ENCODE results near the gene PRPF31. TPM values are rescaled to one million over a fixed set of nuclear protein-coding genes. Genes with fewer than 3 reads are reported as not detected.
"Not testable (repeated sequence)": the region's sequence is repeated elsewhere in the genome, so short reads cannot be mapped to it uniquely, and the experiment has no call there.

PRPF31 gene
- polyA plus RNA-seq, 1 donor, result 68.7 TPM

DNA sequence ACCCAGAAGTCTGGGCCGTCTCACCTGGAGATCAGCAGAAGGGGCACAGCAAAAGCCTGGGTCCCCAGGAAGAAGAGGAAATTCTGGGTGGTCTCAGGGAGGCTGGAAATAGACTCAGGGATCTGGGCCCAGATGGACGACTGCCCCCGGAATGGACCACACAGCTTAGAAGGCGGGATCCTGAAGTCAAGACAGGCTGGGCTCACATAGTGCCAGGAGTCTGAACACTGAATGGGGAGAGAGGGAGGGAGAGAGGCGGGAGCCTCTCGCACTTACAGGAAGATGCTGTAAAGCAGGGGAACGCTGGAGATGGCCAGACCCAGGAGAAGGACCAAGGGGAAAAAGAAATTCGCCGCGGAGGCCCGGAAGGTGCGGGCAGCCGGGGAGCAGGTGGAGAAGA lies 45.3 kb downstream of the PRPF31 start:
- DNase-seq, result no peak

DNA sequence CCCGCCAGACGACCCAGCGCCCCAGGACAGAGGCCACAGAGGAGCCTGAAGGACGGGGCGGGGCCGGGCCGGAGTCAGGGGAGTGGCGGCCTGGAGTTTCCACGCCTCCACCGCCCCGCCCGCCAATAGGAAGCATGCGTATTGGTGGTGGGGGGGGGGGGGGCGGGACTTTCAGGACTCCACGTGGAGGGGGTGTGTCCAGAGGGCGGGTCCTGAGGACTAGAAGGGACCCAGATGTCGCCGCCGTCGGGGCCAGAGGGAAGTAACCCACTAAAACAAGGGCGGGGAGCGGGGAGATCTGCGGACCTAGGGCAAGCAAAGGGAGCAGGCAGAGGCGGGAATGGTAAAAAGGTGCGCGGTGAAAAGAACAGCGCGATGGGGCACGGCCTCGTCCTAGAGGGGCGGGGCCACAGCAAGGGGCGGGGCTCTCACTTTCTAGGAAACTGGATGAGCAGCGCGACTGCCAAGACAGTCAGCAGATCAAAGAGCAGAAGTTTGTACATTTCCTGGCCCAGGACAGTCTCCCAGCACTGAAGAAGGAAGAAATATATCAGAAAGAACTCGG lies 46.8 kb downstream of the PRPF31 start:
- DNase-seq, result no peak

DNA sequence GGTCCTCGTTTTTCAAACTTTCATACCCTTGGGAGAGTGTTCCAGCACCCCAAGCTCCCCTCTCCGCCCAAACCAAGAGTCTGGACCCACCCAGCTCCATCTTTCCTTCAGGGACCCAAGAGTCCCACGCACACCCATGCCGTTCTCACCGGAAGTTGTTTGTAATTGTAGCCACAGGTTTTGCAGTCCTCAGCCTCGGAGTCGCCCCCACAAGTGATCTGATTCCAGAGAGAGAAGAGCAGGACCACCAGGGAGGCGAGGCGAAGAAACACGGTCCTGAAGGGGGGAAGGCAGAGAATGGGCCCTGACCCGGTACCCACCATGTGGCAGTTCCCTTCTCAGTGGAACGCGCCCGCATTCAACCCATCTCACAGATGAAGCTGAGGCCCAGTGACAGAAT lies 47.3 kb downstream of the PRPF31 start:
- DNase-seq, result no peak

DNA sequence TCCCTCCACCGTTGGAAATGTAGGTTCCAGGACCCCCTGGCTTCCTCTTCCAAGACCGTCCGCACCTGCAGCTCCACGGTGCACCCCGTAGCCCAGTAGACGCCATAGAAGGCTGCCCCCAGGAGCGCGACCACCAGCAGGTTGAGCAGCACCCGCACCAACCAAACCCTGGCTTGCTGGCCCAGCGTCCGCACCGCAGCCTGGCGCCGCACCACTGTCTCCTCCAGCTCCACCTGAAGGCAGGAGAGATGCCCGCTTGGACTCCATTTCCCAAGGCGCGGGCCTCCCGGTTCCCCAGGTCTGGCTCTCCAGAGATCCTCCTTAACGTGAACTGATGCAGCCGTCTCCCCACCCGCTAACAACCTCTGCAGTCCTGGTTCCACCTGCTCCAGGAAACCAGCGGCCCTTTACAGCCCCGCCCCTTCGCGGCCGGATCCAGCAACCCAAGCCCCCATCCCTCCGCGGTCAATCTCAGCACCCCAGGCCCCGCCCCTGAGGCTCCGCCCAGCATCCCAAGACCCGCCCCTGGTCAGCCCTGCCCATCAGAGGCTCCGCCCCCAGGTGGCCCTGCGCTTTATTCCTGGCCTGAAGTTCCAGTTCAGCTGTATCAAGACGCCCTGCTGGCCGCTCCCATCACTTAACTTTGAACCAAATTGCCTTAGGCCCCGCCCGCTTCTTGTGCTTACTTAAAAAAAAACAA lies 49.0 kb downstream of the PRPF31 start:
- no peak for DNase-seq

DNA sequence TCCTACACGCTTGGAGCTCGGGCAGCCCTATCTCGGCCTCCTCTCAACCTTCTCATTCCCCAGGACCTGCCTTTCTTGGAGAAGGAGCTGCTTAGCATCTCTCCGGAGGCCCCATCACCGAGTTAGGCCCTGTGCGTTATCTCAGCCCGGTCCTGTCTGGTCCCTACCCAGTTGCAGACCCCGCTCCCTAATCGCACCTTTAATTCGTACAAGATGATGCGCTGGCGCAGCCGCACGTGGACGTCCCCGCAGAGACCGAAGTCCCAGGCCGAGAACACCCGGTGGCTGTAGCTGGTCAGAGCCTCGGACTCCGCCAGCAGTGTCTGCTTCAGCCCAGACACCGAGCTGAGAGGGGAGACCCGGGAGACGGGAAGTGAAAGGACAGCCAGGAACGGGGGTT lies 49.7 kb downstream of the PRPF31 start:
- DNase-seq, result no peak

DNA sequence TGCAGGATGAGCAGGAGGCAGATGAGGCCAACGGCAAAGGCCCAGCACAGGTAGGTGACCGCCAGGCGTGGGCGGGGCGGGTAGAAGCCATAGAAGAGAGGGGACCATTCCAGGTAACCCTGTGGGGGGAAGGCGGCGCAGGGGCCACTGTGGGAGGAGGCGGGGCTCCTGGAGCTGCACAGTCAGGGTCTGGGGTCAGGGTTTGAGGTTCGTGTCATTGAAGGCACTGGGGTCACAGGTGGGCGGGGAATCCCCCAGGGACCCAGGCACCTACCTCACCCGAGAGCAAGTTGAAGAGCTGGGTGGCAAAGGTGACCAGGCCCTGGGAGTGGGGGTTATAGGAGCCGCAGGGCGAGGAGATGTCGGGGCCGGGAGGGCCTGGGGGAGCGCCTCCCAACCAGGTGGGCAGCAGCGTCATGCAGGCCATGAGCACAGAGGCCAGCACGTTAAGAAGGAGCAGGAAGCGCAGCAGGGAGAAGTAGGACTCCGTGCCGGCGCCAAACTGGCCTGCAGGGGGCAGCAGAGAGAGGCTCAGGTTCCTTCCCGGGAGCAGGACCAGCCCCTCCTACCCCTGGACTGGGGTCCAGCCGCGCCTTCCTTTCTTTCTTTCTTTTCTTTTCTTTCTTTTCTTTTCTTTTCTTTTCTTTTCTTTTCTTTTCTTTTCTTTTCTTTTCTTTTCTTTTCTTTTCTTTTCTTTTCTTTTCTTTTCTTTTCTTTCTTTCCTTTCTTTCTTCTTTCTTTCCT lies 52.8 kb downstream of the PRPF31 start:
- DNase-seq, result peak; percentile 86

DNA sequence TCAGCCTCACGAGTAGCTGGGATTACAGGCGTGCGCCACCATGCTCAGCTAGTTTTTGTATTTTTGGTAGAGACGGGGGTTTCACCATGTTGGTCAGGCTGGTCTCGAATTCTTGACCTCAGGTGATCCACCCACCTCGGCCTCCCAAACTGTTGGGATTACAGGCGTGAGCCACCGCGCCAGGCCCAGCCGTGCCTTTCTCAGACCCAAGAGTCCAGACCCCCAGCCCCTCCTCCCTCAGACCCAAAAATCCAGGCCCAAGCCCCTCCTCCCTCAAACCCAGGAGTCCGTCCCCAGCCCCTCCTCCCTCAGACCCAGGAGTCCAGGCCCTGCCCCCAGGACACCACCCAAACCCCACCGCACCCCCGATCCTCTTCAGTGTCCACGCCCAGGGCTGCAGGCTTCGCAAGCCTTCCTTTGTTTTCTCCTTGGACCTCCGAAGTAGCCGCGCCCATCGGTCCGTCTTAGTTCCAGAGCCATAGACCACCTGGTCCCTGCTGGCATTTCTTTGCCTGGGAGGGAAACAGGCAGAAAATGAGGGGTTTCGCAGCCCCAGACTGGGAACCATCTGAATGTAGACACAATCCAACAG lies 53.7 kb downstream of the PRPF31 start:
- no peak for DNase-seq

DNA sequence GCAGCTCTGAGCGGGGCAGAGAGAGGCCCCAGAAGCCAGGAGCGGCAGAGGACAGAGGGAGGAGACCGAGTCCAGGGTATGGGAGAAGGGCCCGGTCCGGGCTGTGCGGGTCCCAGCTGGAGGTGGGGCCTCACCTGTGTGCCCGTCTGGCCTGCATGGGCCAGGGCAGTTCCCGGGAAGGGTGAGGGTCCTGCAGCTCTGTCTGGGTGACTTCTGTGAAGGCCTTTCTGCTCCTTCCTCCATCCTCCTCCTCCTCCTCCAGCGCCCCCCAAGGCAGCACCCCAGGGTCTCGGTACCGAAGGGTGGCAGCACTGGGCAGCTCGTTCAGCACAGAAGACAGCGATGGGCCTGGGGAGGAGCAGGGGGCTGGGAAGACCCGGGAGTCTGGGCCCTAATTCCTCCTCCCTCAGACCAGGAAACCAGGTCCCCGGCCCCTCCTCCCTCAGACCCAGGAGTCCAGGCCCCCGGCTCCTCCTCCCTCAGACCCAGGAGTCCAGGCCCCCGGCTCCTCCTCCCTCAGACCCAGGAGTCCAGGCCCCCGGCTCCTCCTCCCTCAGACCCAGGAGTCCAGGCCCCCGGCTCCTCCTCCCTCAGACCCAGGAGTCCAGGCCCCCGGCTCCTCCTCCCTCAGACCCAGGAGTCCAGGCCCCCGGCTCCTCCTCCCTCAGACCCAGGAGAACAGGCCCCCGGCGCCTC lies 56.3 kb downstream of the PRPF31 start:
- not testable (repeated sequence) for DNase-seq

DNA sequence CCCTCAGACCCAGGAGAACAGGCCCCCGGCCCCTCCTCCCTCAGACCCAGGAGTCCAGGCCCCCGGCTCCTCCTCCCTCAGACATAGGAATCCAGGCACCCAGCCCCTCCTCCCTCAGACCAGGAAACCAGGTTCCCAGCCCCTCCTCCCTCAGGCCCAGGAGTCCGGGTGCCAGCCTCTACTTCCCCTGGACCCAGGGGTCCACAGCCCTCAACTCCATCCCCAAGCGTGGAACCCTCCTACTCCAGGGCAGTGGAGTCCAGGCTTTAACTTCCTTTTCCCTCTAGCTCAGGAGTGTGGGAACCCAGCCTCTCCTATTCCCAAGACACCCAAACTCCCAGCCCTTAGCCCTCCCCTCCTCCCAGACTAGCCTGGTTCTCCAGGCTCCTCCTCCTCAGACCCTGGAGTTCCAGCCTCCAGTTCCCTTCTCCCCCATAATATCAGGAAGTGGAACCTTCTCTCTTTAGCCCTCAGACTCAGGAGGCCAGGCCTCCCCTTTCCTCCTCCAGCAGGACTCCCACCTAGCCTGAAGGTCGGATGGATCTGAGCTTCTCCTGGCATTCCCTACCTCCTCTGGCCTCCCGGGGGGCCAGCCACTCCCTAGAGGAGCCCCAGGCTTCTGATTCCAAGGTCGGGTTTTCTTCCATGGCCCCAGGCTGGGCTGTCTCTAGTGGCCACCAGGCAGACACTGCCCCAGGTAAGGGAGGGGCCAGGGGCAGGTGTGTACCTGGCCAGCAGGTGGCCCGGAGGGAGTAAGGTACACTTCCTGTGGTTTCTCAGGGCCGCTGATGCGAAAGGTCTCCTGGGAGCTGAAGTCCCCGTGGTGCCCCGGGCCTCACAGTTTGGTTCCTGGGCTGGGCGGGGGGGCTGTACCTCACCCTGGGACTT lies 57.2 kb downstream of the PRPF31 start, which contains the start of gene TMC4:
Gene TMC4, minus strand, starts transcription at position 690 of the 888 bp plus-strand sequence. Its CDS starts 43 bp downstream, at position 647.
- DNase-seq, result peak; percentile 26

DNA sequence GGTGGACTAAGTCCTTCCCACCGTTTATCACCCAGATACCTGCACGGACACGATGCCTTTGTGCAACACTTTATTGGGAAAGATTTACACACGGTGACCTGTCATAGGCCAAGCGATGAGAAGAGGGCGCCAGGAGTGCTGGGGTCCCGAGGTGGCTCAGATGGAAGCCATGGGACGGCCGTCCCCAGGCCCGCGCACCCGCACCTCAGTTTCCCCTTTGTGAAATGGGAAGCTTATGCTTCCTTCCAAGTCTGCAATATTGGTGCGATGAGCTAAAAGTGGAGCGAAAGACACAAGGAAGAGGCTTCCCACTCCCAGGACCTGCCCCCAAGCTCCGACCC lies 57.8 kb downstream of the PRPF31 start:
- no peak for DNase-seq

DNA sequence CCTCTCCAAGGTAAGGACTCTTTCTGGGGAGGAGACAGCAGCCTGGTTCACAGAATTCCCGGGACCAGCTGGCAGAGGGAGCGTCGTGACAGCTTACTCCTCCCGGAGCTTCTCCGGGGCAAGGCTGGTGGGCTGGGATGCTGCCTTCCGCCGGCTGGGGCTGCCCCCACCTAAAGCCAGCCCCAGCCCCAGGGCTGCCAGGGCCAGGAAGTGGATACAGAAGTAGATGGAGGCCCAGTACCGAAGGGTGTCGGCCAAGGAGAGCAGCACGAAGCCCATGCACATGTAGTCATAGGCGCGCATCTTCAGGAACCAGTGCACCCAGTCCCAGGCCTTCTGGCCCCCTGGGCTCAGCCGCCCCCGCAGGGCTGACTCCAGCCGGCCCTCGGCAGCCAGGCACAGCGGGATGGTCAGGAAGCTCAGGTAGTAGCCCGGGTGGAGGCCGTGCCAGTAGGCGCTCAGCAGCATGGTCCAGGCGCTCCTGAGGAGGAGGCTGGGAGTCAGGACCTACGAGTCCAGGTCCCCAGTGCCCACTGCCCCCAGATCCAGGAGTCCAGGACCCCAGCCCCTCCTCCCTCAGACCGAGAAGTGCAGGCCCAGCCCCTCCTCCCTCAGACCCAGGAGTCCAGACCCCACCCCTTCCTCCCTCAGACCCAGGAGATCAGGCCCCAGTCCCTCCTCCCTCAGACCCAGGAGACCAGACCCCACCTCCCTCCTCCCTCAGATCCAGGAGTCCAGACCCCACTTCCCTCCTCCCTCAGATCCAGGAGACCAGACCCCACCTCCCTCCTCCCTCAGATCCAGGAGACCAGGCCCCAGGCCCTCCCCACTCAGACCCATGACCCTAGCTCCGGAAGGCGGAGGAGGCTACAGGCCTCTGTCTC lies 58.6 kb downstream of the PRPF31 start:
- DNase-seq, result no peak

DNA sequence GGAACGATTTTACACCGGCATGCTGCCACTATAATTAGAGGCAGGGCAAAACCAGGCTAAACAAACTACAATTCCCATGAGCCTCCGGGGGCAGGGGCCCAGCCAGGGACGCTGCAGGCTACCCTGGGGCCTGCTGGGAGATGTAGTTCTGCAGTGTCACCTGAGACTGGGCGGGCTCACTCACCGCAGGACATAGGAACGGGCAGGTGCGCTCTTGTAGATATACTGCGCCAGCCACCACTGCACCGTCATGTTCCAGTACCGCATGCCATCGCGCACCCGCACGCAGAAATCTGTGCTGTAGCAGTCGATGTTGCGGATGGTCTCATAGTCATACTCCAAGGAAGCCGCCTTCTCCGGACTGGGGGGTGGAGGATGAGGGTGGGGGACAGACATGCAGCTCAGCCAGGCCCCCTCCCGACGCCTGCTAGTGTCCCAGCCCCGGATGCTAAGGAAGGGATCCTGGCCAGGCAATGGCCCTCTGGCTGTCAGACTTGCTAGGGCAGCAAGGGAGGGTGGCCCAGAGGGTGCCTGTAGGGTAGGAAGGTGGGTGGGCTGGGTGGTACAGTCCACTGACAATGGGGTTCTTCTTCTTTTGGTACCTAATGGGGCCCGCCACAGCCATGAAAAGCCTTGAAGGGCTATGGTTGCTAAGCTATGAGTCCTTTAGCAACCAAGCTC lies 63.2 kb downstream of the PRPF31 start:
- DNase-seq, result no peak

DNA sequence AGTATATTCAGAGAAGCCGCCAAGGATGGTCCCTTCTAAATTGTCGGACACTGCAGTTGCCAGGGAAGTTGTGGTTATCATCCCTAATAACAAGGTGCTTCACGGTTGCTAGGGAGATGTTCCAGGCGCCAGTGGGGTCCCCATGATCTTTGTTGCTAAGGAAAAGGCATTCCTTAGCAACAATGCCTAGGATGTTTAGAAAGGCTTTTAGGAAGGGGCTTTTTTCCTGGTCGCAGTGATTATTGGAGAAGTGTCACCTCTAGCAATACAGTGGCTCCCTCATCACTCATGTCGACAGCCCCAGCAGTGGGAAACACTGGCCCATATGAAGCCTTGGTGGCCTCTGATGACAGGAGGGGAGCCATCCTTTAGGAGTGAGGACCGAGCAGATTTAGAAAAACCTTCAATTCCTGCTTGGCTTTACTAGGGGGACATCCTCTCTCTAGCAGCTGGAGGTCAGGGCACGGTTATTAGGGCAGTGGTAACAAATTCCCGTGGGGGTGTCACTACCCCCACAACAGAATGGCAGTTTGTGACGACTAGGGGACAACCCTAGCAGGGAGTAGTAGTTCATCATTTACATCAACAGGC lies 63.8 kb downstream of the PRPF31 start:
- DNase-seq, result no peak

DNA sequence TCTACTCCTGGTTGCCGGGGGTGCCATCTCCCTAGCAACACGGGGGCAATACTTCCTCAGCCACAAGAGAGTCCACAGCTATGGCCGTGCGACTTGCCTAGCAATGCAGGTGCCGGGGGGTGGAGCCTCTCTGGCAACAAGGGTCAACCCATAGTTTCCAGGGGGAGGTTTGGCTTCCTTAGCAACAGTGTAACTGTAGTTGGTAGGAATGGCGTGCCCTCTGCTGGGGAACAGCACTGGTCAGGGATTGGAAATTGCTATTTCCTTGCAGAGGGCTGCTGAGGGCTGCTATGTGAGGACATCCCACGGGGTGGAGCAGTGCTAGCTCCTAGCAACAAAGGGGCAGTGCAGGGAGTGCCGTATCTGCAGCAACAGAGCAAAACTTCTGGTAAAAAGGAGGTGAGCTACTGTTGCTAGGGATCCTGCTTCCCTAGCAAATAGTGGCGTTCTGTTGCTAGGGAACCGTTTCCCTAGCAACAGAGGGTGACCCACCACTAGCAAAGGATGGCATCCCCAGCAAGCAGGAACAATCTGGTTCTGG lies 64.4 kb downstream of the PRPF31 start:
- DNase-seq, result peak; percentile 81

DNA sequence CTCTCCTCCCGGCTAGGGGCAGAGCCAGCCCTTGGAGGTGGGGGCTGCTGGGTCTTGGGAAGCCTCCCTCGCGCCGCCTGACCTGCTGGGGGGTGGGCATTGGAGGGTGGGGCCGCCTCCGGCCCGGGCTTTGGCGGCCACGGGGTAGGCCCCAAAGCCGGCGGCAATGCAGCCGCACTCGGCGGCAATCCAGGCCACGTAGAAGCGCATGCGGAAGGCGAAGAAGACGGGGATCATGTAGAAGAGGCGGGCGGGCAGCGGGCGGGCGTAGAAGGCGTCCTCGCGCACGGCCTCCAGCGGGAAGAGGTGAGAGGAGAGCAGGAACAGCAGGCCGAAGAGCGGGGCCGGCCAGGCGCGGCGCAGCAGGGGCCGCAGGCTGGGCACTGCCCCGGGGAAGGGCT lies 65.1 kb downstream of the PRPF31 start:
- no peak for DNase-seq

All from left kidney (tissue), 2 donors.